ENCODE data around the gene OGFOD1.
"Not testable (repeated sequence)": the region's sequence is repeated elsewhere in the genome, so short reads cannot be mapped to it uniquely, and the experiment has no call there.

OGFOD1 gene

DNA sequence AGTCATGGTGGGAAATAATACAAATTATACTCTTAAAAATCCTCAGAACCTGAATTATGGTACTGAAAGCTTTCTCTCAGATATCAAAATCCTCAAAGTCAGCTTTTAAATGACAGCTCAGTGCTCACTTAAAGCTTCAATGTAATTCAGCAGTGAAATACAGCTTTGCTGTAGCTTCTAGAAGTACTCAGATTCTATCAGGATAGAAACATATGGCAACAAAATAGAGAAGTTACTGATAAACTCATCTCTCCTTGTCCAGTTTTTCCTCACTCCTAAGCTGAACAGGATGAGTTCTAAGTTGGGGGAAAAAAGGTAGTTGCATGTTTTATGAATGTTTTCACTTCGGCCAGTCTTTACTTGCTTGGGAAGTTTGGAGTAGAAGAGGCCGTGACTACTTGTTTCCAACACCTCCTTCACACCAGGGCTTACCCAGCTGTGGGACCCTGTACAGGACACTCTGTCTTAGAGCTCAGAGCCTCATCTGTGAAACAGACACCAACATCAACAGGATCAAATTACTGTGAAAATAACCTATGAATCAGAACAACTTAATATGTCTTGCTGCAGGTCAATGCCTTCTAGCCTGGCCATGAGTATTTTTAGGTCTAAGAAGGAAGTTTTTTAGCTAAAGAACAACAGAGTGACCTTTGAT lies 30.2 kb downstream of the OGFOD1 start:
- DNase-seq = no peak

DNA sequence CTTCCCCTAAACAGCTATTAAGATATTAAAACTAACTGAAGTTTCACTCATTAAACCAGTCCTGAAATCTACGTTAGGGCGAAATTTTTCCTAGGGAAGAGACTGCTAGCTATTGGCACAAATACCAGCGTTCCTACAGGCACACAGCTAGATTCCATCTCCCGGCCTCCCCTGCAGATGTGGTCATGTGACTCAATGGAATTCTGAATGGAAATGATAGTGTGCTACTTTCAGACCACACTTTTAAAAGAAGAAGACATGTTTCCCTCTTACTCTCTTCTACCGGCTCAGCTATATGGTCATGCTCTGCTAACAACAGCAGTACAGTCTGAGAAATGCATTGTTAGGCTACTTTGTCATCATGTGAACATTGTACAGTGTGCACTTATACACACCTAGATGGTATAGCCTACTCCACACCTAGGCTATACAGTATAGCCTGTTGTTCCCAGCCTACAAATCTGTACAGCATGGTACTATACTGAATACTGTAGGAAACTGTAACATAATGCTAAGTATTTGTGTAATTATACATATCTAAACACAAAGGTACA lies 31.4 kb downstream of the OGFOD1 start:
- DNase-seq = no peak

- DNase-seq = no peak
Measured at GRCh38 chr16:56483394-56483793, 32.0 kb downstream of the OGFOD1 start.

DNA sequence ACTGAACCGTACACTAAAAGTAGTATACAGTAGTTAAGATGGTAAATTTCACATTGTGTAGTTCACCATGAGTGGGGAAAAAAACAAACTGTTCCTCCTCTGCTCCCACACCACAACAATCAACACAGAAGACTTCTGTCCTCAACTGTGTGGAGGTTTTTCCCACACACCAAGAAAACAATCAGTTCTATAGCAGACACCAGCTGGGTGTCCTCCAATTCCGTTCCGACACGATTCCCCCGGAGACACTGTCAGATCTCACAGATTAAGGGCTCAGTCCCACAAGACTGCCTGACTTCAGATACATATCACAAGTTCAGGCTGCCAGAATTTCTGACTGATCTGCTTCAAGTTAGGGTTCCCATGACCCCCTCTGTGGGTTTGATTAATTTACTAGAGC lies 36.7 kb downstream of the OGFOD1 start:
- DNase-seq = no peak

DNA sequence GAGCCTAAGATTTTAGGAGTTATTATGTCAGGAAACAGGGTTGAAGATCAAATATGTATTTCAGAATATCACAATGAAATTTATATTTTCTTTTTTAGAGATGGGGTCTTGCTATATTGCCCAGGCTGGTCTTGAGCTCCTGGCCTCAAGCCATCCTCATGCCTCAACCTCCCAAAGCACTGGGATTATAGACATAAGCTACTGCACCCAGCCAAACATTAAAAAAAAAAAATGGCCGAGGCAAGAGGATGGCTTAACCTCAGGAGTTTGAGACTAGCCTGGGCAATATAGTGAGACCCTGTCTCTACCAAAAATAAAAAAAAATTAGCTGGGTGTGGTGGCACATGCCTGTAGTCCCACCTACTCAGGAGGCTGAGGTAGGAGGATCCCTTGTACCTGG lies 37.5 kb downstream of the OGFOD1 start:
- not testable (repeated sequence) for DNase-seq

- no peak for DNase-seq
Measured at GRCh38 chr16:56491657-56492261, 40.4 kb downstream of the OGFOD1 start.

GRCh38 chr16:56493126-56493525 lies 41.8 kb downstream of the OGFOD1 start:
- DNase-seq = no peak

GRCh38 chr16:56493815-56494214 lies 42.5 kb downstream of the OGFOD1 start:
- DNase-seq = no peak

- DNase-seq = no peak
Measured at GRCh38 chr16:56505181-56505580, 53.8 kb downstream of the OGFOD1 start.

DNA sequence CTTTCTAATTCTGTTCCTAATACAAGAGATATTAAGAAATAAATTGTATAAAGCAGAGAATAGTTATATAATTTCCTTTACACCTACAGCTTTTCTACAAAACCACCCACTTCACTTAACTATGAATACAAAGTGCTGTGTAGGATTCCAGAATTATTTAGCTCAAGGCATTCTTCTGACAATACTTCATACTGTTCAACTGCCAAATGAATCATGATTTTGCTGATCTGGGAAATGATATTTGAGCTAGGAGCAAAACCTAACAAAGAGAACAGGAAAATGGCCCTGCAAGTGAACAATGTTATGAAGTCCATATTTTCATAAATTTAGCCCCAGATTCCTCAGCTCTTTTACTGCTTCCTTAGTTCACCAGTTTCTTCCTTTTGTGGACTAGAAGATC lies 55.6 kb downstream of the OGFOD1 start:
- DNase-seq = no peak

DNA sequence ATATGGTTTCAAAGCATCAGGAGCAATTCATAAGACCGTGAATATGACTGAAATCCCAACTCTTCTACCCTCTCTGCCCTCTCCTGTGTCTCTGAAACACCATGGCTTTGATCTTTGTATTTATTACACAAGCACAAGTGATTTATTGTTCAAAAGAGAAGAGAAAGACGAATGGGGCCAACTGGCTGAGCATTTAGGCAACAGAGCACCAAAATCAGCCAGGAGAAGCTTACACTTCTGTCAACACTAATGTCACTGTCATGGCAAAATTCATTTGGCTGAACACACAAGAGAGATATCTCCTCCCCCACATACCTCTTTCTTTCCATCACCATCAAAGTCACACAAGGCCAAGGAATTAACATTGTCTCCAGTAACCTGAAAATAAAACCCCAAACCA lies 59.2 kb downstream of the OGFOD1 start:
- no peak for DNase-seq

GRCh38 chr16:56512025-56512424 lies 60.7 kb downstream of the OGFOD1 start:
- no peak for DNase-seq

GRCh38 chr16:56513091-56513490 lies 61.7 kb downstream of the OGFOD1 start:
- no peak for DNase-seq

DNA sequence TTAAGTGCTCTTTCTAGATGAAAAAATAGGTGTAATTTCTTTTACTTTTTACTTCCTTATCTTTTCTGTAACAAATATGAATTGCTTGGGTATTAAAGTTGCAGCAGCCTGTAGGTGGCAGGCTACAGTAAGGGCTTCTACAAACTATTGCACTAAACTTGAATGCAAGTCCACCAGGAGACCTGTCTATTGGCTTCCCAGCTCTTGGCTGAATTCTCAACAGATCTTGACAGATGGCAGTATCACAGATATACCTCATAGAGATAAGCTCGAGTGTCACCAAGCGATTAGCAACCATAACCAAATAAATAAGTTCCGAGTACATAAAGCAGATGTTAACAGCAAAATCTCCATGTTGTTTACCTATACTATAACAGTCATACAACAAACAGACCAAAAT lies 62.6 kb downstream of the OGFOD1 start:
- DNase-seq = no peak

DNA sequence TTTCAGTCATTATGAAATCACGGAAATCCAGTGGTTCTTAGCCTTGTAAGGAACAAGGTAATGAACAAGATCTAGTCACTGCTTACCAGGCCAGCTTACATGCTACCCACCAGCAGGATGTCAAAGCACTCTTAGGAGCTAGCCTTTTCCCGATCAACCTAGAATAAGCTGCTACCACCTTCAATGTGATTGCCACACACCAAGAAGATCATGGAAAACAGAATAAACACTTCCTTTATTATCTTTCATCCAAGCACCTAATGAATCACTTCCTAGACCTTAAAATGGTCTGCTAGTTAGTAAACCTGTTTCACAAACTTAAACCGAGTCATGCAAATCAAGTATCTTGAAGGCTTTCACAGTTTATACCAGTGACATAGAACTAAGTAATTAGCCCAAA lies 63.5 kb downstream of the OGFOD1 start:
- DNase-seq = no peak

GRCh38 chr16:56515665-56516064 lies 64.3 kb downstream of the OGFOD1 start:
- DNase-seq = no peak

- DNase-seq = no peak
Measured at GRCh38 chr16:56517206-56517605, 65.9 kb downstream of the OGFOD1 start.

- DNase-seq = no peak
Measured at GRCh38 chr16:56518425-56518824, 67.1 kb downstream of the OGFOD1 start.

DNA sequence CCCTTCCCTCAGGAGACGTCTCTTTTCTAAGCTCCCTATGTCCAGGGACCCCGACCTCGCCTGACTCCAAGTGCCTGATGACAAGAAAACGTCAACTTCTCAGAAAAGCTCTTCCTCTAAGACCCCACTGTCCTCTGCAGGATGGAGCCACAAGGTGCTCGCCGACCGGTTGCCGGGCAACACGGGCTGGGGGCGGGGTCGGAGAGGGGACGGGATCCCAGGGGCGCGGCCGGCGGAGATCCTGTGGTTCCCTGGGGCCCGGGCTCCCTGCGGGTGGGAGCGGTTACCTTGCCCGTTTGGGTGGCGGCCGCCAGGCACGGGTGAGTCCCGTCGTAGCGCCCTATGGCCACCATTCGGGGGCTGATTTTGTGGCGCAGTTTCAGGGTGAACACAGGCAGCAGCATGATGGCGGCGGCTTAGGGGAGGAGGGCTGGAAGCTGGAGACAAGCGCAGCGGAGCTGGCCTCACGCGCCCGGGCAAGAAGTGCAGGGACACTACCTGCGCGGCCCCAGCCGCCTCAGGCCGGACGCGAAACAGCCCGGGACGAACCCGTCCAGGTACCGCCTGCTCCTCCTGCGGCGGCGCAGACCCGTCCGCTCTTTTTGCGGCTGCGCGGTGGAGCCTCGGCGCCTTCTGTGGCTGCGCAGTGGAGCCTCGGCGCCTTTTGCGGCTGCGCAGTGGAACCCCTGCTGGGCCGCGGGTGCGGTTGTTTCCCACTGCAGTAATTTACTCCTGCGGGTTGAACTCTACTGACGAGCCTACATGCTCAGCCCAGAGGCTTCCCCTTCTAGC lies 68.3 kb downstream of the OGFOD1 start, which contains the start of gene BBS2:
Gene BBS2, minus strand, starts transcription at position 566 of the 792 bp plus-strand sequence. Its CDS starts 162 bp downstream, at position 404.
- peak; percentile 72 for DNase-seq

DNA sequence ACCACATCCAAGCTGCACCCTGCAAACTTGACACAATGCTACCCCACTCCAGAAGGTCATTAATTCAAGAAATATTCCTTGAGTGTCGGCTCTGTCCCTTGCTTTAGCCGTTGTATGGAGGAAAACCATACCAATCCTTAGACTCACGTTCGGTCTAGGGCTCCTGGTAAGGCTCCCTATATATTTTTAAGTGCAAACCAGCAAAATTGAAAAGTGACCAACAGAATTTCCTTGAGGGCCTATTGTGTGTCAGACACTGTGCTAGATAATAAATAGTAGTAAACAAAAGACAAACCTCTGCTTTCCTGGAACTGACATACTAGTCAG lies 68.9 kb downstream of the OGFOD1 start:
- DNase-seq = no peak

DNA sequence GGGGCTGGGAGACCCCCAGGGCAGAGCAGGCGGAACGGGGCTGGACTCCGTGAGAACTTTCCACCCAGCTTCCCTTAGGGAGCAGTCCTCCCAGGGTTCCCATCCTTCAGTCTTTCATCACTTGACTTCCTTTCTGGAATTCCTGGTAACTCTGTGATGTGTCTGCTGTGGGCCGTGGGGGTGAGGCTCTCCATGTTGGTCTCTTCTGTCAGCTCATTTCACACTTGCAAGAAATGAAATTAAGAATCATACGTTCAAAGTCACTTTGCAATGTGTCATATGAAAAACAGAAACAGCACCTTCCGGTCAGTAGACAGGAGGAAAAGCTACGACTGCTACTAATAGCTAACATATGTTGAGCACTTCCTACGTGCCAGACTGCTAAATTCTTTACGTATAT lies 73.9 kb downstream of the OGFOD1 start:
- DNase-seq = no peak

Data from NK-92 treated with Interleukin-12 subunit alpha and Interleukin-12 subunit beta, amount 100 ng/mL, for 24 hours (cell line).